Endometrium (tissue), 2 donors: ENCODE data around the gene IYD.

Source experiments
- FAIRE-seq: peaks from 2 replicates; lab custom pipeline; 2012; peaks lifted over from hg19 to GRCh38; lab: Jason Lieb, UNC
- donor health status: control.
- donor health status: control.

The IYD gene

DNA sequence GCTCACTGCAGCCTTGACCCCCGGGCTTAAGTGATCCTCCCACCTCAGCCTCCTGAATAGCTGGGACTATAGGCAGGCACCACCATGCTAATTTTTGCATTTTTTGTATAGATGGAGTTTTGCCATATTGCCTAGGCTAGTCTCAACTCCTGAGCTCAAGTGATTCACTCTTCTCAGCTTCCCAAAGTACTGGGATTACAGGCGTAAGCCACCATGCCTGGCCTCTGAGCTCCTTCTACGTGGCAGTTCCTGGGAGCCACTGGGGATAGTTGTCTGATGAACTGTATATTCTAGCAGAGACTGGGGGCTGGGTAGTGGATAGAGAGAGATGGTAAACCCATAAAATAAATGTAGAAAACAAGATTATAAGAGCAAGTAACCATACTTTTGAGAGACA is 26.1 kb downstream of the IYD start:
- no peak for FAIRE-seq

DNA sequence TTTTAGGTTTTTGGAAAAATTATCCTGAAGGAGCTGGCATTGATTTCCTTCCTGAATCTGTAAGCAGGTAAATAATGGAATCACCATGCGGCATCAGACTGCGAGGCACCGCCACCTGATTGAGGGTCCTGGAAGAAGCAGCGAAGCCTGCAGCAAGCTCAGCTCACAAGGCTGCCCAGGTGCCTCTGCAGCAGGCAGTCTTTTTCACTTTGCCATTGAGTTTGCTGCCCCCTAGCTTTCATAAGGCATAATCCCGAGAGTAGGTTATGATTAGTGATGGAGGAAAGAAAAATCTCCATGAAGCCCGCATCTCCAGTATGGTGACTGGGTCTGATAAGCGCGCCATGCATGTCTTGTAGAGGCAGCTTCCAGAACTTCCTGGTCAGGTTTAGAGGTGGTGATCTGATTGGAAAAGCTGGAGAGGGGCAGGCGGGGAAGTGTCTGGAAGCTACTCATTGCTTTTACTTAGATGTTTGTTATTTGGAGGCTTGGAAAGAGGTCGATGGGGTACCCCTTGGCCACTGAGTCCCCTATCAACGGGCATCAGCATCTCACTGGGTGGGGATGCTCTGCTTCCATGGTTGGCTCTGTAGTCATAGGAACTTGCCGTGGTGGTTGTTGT is 26.7 kb downstream of the IYD start:
- no peak for FAIRE-seq

DNA sequence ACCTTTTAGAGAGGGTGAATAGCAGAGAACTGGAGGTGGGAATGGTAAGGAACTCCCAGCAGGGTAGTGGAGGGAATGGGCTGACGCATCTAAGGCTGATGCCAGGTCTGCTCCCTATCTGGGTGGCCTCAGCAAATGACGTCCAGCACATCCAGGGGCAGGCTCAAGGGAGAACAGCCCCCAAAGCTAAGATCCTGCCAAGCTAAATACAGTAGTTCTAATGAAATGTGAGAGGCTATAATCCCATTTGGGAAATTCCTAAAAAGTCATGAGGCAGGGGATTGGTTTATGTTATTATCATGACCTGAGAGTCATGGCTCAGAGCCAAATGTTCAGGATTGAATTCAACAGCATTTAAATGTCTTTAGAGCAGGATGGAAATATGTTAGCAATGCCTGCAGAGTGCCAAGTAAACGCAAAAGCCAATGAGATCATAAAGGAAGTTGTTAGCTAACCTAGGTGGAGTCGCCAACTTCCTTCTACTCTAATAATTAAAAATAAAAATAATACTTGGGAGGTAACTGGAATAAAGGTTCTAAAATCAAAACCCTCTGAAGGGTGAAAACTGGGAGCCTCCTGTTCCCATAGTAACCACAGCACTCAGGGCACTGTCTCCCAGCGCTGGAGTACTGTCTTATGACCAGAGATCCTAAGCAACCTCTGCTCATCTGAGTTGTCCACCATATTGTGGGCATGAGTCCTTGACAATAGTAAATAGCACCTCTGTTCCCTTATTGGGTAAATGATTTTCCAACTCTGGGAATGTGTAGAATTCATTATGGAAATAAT is 34.8 kb downstream of the IYD start:
- peak; percentile 55 for FAIRE-seq

DNA sequence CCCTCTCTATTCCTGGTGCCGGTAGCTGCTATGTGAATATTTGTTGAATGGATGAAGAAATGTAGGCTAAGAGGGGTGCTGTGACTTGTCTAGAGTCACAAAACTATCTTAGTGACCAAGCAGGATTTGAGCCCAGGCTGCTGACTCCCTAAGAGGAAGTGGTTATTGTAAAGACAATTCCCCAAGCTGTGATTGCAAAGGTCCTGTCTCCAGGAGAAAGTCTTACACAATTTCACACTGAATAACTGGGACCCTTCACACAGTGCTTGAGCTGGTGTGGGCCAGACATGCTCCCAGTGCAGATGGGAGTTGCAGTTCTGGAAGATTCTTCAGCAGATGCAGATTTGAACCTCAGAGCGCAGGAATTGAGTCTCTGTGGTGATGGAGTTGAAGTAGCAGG is 38.1 kb downstream of the IYD start:
- FAIRE-seq, result no peak

DNA sequence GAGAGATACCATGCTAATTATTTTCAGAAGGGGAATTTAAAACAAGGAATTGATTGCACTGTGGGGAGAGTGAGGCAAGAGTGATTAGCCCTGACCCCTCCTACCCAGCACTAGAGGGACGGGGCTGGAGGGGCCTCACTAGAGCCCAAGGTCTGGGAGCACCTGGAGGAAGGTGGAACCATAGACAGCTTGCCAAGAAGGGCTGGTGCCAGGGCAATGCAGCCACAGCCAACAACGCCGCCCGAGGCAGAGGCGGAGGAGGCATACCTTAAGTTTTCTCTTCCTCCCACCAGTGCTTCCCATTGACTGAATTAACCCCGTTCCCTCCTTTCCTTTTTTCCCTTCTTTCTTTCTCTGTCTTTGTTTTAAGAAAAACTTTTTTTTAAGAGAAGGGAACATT is 40.0 kb downstream of the IYD start:
- FAIRE-seq, result no peak

DNA sequence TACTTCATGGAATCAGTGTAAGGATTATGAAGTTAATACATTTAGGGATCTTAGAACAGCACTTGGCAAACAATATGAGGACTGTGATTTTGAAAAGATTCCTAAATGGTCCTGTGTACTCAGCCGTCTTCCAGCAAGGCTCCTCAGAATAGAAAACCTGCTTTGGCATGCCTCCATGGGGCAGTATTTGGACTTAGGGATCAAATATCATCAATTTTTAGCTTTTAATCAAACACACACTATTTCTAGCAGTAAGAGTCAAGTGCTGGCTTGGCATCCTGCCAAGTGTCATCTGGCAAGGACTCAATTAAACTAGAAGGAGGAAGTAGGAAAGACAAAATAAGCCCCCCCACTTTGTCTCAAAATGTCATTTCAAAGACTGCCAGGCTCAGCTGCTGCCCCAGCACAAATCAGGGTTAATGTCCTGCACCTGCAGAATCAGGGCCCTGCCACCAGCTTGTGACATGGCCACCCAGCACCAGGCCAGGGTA is 40.8 kb downstream of the IYD start:
- FAIRE-seq, result peak; percentile 21

DNA sequence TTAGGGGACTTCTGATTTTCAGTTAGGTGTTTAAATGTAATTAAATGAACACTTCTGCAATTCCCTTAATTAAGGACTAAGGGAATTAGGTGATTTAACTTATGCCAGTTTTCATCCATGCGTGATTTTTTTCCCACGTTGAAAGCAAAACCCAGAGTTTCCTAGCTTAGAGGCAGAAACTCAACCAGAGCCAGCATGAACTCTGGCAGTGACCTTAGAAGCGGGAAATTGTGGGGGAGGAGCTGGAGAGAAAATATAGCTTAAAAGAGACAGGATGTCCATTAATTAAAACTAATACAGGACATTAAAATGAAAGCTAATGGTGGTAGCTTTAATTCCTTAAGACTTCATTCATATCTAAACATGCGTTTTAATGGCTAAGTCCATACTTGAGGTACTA is 41.6 kb downstream of the IYD start:
- no peak for FAIRE-seq

DNA sequence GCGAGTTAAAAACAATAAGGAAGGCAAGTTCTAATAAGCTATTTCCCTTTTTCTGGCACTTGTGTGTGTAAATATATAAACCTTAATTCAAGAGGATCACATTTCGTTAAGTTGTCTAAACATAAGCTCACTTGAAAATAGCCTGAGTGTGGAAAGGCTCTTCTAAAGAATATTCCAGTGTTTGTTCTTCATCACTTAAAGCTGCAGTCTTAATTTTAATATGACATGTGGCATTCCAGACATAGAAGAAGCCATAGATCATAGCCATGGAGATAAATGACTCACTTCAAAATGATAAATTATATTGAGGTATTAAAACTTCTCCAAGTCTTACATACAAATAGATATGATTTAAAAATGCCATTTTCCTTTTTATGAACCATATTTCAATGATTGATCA is 42.1 kb downstream of the IYD start:
- FAIRE-seq, result no peak

DNA sequence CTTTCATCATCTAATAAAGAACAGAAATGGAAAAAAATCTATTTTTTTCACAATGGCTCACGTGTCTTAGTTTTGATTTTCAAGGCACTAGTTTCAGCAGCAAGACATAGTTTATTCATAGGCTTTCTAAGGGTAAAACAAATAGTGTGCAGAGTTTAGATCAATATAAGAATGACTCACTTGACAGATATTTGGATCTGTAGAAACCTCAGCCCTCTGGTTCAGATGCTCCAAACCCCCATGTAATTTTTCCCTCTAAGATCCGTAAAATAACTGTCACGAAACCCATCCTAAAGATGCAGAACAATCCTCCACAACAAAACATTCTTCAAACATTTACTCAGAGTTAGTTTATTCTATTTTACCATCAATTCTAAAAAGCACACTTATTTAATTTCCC is 43.4 kb downstream of the IYD start:
- FAIRE-seq, result no peak

DNA sequence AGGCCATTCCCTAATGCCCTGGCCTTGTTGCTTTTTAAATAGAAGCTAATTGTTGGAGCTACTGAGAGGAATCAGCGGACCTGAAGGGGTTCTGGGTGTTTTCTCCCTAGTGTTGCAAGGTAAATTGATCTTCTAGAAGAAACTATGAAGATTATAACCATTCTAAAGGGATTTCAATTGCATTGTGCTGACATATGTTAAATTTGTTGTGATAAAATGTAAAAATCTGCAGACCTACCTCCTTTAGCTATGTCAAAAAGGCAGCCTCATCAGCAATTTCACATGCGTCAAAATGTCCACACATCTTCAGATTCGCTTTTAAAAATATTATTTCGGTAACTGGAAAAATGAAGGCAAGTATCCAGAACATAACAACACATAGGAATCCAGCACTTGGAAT is 44.4 kb downstream of the IYD start:
- no peak for FAIRE-seq

DNA sequence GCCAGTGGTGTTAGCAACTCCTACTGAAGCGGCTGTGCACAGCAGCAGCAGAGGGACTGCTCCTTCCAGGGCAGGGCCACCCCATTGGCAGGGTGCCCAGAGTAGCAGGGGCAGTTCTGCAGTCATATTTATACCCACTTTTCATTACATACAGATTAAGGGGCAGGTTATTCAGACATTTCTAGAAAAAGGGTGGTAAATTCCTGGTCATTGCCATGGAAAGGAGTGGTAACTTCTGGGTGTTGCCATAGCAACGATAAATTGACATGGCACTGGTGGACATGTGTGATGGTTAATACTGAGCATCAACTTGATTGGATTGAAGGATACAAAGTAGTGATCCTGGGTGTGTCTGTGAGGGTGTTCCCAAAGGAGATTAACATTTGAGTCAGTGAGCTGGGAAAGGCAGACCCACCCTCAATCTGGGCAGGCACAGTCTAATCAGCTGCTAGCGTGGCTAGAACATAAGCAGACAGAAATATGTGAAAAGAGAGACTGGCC is 45.0 kb downstream of the IYD start:
- no peak for FAIRE-seq

DNA sequence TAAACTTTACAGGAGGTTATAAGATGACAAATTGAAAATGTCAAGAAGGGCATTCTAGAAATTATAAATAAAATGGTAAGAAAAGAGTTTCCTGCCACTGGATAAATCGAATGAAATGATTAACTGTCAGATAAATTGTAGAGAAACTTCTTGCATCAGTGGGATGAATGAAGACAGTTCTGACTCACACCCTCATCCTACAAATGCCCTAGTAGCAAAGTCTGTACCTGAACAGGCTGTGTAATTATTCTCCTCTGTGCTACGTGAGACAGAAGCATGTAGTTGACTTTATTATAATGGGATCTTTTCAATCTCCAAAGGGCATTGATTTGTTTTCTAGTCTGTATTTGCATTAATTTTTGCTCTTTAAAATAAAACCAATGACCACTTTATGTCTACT is 47.3 kb downstream of the IYD start:
- no peak for FAIRE-seq

DNA sequence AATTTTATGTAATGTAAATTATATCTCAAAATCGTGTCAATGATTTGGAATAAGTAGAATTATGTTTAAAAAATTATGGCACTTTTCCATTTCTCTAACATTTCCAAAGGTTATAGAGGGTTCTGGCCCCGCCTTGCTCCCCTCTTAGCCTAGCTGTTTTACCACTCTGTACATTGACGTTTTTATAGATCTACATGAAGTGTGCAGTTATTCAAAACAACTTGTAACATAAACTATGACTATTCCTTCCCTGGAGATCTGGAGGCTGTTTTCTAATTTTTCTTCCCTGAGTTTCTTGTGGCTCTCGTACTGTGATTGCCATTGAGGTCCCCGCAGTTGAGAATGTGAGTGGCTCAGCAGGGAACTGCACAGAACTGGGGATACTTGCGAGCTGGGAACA is 48.4 kb downstream of the IYD start:
- no peak for FAIRE-seq

DNA sequence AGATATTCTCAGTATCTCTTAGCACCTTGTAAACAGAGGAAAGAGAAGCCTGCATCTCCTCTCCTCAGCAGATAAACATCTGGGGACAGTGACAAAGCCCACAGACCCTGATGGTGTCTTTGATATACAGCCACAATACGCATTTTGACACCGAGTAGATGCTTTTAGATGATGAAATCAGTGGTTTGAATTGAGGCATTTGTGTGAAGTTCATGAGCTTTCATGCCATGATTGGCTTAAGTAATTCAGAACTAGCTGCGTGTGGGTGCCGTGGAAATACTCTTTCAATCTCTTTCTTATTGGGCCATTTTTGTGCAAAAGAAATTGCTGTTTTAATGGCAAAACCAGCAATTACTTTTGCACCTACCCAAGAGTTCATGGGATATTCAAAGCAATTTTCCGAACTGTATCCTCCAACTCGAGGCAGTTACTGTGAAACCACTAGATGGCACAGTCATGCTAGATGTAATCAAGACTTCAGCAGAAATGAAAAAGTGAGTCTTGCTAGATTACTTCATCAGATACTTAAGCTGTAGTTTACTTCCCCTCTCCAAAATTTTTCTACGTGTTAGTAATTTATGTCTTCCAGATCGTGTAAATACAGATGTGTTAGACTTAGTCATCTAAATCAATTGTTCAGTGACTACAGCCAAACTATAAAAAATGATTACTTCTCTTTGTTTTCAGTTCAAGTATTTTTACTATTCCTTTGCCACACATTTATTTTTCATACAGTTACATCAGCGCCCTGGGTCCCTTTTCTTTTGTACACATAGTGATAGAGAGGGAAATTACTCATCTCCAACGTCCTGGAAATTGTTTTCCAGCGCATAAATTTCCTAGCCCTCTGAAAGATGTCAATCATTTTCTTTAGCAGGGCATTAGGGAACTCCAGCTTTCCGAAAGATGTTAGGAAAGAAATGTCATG is 49.4 kb downstream of the IYD start:
- peak; percentile 96 for FAIRE-seq

DNA sequence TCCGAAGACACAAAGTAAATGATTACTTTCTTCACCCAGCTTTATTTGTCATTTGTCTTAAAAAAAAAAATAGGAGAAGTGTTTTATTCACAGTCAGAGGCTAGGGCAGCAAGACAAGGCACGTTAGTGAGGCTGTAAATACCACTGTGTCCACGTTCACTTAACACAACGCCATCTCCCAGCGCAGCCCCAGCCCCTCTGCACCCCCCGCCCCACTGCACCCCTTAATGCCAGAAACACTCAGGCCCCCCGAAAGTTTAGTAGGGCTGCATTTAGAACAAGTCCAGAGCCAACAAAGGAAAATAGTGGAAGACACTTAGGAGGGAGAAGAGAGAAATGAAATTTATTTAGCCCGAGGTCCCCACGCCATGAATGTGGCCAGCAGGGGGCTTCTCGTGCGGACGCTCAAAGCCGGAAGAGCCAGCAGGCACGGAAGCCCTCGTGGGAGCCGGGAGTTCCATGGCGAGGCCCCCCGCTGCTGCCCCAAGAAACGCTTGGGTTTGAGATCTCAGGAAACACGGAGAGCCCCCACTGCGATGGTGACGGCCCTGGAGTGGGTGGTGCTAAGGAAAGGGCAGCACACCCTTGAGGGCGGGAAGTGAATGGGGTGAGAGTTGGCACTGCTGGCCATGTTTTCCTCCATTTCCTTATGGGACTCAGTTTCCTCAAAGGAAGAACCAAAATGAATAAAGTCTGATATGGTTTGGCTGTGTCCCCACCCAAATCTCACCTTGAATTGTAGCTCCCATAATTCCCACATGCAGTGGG is 50.2 kb downstream of the IYD start:
- no peak for FAIRE-seq

DNA sequence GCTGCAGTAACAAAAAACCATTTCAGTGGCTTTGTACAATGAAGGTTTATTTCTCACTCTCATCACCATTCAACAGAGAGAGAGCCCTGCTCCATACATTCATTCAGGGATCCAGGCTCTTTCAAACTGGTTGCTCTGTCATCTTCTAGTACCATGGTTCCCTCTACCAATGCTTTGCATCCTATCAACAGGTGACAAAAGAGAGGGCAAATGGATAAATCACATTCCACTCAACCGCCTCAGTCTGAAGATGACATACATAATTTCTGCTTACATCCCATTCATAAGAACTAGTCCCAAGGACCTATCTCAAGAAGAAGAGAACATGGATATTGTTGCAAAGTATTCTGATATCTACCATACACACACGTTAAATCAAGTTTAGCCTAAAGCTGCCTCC is 51.6 kb downstream of the IYD start:
- no peak for FAIRE-seq

DNA sequence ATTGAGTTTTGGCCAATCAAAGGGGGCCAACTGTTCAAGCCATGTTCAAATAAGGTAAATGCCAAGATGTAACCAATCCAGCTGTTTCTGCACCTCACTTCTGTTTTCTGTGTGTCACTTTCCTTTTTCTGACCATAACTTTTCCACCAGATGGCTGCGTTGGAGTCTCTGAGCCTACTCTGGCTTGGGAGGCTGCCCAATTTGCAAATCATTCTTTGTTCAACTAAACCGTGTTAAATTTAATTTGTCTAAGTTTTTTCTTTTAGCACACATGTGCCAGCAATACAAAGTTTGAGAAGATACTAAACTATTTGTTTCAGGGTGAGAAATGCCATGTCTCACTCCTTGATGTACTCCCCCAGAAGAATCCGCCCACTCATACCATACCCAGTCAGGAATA is 52.1 kb downstream of the IYD start:
- FAIRE-seq, result peak; percentile 23

DNA sequence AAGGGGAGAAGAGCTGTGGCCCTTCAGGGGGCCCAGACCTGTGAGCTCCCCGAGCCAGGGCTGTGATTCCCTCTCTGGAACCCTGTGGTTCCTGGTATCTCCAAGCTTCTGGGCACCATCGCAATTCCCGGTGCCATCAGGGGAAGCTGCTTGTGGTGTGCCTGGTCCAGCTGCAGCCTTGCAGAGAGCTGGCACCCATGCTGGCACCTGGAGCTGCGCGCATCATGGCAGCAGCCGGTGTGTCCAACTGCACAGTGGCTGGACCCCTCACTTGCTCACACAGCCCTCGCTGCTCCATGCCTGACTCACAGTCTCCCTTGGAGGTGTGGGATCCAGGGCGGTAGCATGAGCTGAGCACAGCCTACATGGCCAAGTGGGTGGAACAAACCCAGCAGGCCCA is 56.7 kb downstream of the IYD start:
- no peak for FAIRE-seq

DNA sequence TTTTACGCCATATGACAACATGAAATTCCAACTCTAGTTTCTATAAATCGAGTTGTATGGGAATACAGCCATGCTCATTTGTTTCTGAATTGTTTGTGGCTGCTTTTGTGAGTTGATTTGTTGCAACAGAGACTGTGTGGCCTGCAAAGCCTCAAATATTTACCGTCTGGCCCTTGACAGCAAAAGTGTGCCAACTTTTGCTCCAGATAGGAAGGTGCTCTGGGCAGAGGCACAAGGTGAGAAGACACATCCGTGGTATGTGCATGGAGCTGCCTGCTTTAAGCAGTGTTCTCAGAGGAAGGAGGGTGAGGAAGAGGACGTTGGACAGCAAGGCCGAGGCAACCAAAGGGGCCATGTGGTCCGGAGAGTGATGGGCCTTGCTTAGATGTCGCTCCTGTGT is 57.4 kb downstream of the IYD start:
- FAIRE-seq, result no peak

DNA sequence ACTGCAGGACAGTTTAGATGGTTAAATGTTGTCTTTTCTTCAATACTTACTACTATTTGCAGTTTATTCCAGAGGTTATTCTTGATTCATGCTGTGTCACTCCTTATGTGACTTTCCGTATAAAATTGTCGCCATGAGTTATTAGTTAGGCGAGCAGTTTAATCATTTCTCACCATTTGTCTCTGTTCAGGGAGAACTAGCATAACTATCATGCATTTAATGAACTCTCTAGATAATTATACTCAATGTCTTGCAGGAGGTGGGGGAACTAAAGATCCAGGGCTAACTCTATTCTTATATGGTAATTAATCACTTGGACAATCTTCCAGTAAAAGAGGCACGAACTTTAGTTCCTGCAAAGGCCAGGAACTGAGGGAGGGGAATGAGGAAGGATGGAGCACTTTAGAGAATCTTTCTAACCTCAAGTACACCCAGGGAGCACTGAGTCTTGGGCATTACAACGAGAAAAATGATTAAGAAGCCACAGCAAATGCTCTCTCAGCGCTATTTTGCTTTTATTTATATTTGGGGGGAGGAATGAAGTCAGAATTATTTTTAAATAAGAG is 58.3 kb downstream of the IYD start:
- FAIRE-seq, result peak; percentile 37

DNA sequence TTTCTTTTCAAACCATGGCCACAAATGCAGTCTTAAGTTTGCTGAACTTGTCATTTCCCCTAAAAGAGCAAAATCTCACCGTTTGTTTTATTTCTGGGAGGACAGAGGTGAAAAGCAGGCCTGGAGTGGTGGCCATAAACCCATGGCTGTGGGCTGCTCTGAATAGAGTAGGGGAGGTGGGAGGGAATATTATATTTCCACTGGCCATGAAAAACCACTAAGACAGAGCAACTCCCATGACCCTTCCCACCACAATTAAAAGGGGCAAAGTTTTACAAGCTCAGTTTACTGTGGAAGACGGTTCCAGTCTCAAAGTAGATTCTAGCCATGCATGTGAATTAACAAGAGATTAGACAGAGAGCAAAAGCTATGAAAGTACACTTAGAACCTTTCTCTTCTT is 59.0 kb downstream of the IYD start:
- FAIRE-seq, result peak; percentile 84

DNA sequence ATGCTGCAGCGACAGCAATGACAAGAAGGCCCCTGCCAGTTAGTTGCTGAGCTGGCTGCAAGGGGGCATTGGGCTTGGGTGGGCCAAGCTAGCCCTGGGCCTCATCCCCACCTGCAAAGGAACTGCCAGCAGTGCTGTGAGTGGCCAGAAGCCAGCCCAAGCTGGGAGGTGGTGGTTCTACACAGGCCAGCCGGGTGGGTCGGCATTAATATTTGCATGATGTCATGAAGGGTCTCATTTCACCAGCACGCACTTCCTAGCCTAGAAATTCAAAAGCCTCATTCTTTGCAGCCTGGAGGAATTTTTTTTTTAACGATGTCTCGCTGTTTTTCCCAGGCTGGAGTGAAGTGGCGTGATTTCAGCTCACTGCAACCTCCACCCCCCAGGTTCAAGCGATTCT is 62.0 kb downstream of the IYD start:
- FAIRE-seq, result no peak
